NCI-H345 treated with DMSO at 0.1 percent for 48 hours (cell line): ENCODE results near the gene BCKDHA.
A peak's percentile ranks its signal among the peaks of the same experiment; 100 is the strongest.

ENCODE experiments used
- DNase-seq: peaks from one replicate; lab custom pipeline; 2025; ENCODE audit not compliant: unreplicated experiment; lab: John Stamatoyannopoulos, UW

The BCKDHA gene

DNA sequence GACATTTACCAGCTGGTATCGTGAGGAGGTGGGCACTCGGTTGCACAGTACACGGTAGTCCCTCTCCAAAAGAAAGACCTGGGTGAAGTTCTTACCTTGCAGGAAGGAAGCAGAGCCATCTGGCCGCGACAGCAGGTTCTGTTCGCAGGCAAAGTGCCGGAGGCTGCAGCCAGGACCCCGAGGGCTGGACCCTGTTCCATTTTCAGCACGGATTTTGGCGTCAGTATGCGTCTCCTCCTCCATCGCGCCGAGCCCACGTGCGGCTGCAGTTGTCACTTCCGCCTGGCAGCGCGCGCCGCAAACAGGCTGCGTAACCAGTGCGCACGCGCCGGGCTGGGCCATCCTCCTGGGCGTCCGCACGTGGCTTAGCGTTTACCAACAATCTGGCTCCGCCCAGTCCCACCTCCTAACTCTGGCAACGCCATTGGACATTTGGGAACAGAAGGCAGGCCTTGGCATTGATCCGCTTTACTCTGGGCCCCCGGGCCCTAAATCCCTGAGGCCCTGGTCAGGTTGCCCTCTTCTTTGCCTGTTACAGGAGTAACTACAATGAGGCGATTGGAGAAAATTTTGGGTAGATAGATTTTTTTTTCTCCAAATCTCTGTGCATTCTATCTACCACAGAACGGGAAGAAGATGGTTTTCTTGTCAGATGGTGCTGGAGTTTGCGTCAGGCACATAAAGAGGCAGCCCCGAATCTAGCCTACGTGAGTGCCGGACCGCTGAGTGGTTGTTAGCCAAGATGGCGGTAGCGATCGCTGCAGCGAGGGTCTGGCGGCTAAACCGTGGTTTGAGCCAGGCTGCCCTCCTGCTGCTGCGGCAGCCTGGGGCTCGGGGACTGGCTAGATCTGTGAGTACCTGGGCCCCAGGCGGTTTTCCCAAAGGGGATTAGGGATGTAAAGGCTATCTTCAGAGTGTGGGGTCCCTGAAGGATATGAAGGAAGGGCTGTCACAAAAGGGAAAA lies at the start of gene BCKDHA, which contains the start of gene EXOSC5:
Gene BCKDHA (plus strand): TSS at position 733 of the 964 bp plus-strand sequence. CDS start 10 bp downstream, at position 743.
Gene EXOSC5 (minus strand): TSS at position 274 of the 964 bp plus-strand sequence. CDS start 31 bp downstream, at position 243.
- peak; percentile 92 for DNase-seq

DNA sequence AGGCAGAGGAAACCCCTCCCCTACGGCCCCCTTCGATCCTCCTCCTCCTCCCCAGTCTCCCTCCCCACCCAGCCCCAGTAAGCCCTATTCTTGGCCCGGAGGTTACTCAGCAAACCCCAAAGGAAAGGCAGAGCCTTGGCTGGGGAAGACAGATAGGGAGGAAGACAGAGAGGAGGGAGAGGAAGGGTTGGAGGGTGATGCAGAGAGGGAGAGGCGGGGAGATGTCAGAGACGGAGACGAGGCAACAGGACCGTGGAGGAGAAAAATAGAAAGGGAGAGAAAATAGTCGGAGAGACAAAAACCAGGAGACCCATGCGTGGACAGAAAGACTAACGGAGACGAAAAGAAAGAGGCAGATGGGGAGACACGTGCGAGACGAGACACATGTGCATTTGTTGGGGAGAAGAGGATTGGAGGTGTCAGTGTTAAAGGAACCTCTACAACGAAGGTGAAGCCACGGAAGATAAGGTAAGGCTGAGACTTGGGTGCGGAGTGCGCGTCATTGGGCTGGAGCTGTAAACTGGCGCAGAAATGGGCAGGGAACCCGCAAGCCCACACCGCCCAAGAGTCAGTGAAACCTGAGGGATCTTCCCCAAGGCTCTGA lies 46.8 kb upstream of the BCKDHA start:
- DNase-seq: no peak

GRCh38 chr19:41351339-41352245 lies 46.0 kb upstream of the BCKDHA start:
- no peak for DNase-seq

- DNase-seq: no peak
Observed at GRCh38 chr19:41352279-41352608, 45.4 kb upstream of the BCKDHA start.

DNA sequence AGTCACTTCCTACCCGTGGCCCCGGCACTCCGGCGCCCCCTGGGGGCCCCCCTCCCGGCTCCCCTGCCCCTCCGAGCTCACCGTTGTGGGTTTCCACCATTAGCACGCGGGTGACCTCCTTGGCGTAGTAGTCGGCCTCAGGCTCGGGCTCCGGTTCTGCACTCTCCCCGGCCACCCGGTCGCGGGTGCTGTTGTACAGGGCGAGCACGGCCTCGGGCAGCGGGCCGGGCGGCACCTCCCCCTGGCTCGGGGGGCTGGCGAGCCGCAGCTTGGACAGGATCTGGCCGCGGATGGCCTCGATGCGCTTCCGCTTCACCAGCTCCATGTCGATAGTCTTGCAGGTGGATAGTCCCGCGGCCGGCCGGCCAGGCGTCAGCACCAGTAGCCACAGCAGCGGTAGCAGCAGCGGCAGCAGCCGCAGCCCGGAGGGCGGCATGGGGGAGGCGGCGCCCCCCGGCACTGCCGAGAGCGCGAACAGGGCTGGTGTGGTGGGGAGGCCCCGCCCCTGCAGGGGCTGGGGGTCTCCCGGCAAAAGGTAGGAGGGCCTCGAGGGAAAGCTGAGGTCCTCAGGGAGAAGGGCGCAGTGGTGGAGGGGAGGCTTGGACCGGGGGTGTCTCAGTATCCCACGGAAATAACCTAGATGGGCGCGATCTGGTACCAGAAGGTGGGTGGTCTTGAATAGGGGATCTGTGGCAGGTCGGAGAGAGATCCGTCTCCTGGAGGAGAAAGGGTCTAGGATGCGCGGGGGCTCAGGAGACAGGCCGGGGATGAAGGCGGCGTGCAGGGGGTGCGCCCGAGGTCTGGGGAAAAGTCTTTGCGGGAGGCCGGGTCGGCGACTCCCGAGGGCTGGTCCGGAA lies 44.8 kb upstream of the BCKDHA start:
- DNase-seq: no peak

DNA sequence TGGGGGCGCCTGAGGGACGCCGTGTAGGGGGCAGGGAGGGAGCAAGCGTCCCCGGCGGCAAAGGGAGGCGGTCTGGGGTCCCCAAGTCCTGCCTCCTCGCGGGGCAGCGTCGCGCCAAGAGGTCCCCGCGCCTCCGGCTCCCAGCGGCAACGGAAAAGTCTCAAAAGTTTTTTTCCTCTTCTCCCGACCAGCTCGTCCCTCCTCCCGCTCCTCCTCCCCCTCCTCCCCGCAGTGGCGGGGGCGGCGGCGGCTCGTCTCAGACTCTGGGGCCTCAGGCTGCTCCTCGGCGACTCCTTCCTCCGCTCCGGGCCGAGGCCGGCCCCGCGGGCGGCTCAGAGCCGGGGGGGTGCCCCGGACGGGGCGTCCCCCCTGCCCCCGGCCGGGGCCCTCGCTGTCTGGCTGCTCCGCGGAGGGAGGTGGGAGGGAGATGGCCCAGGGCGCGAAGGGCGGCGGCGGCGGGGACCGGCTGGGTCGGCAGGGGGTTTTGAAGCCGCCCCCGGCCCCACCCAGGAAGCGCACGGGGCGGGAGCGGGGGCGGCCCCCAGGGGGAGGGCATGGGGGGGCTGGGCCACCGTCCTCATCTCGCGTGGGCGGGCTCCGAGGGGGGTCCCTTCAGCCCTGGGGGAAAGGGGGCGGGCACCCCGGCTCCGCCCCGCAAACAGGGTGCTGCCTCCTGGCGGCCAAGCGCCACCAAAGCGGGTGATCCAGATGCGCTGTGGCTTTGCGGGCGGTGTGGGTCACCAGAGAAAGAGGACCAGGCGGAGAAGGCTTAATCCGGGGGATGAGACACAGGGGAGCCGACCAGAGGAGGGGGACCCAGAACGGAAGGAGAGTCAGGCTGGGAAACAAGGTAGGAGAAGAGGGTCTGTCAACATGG lies 43.9 kb upstream of the BCKDHA start, which contains the start of gene TGFB1:
Gene TGFB1 (minus strand): TSS at position 457 of the 877 bp plus-strand sequence. CDS start 878 bp downstream, outside the sequence.
- DNase-seq: no peak

DNA sequence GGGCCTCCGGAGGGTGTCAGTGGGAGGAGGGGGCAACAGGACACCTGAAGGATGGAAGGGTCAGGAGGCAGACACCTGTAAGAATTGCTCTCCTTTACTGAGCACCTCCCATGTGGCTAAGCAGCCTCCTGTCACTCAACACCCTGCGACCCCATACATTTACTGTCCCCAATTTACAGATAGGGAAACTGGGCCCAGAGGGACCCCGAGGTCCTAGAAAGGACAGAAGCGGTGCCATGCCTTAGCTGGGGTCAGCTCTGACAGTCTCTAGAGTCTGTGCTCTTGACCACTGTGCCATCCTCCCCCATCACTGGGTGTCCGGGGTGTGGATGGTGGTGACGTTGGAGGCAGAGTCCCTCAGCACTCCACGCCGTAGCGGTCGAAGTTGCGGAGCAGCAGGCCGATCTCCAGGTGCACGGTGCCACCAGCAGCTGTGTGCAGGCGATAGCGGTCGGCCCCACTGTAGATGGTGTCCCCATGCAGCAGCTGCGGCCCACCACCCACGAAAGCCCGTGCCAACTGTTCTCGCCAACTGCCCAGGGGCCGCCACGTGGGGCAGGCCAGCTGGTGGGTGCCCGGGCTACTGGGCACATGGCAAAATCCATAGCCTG lies 43.2 kb upstream of the BCKDHA start:
- DNase-seq: no peak

- DNase-seq: no peak
Observed at GRCh38 chr19:41355035-41355434, 42.6 kb upstream of the BCKDHA start.

DNA sequence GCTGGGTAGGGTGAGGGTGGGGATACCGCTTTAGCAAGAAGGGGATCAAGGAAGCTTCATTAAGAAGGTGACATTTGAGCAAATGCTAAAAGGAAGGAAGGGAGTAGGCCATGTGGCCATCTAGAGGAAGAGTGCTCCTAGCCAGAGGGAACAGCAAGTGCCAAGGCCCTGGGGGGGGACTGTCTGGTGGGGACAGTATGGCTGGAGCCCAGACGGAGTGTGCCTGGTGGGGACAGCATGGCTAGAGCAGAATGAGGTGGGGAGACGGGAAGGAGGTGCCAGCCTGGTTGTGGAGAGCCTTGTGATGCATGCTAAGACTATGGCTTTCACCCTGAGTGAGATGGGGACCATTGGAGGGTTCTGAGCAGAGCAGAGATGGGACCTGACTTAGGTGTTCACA lies 41.8 kb upstream of the BCKDHA start:
- no peak for DNase-seq

DNA sequence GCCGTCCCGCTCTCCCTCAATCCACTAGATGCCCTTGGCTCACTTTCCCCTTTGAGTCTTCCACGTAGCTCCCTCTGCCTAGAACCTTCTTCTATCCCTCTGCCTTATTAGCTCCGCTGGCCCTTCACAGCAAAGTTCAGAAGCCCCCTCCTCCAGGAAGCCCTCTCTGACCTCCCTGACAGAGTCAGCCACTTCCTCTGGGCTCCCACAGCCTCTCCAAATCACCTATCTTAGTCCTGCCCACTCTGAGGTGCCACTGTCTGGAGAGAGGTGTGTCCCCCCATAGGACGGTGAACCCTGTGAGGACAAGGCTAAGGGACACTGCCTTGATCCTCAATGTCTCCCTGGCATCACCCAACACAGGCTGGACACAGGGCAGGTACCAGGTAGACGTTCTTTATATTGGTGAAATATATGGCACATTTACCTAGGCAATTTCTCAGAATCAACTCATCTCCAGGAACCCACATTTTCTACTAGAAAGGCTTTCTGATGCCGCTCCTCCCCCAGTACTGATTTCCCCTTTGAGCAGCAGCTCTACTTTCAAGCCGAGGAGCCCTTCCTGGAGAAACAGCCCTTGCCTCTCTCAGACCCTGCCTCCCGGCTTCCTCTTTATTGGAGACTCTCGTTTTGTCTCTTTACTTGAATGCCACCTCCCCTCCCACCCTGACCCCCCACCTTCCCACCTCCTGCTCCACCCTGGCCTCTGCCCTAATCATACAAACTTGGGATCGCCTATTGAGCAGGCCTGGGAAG lies 40.5 kb upstream of the BCKDHA start:
- no peak for DNase-seq

DNA sequence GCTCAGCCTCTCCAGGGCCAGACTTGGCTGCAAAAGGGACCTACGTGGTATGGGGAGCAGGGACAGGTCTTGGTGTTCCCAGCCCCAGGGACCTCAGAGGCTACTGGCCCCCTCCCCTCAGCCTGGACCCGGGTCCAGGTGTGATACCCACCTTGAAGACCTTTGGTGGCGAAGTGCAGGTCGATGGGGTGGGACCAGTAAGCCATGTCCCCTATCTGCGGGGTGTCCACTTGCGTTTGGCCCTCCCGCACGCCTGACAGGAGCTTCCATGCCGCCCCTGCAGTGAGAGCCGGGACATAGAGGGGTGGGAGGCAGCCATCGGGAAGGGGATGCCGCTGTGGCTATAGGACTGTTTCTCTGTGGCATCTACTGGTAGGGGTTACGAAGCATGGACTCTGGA lies 39.9 kb upstream of the BCKDHA start:
- no peak for DNase-seq

DNA sequence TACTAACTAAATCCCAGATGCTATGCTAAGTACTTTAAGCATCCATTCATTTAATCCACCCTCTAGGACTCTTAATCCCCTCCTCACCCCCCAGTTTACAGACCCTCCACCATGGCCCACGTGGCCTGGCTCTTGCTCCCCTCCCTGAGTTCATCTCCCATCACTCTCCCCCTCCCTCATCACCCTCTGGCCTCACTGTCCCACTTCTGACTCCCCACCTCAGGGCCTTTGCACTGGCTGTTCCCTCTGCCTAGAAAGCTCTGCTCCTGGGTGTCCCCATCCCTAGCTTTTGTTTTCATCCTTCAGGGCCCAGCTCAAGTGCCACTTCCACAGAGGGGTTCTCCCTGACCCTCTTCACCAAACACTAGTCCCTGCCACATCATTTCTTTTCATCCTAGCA lies 37.9 kb upstream of the BCKDHA start:
- DNase-seq: no peak

GRCh38 chr19:41362143-41362847 lies 35.3 kb upstream of the BCKDHA start:
- DNase-seq: no peak

DNA sequence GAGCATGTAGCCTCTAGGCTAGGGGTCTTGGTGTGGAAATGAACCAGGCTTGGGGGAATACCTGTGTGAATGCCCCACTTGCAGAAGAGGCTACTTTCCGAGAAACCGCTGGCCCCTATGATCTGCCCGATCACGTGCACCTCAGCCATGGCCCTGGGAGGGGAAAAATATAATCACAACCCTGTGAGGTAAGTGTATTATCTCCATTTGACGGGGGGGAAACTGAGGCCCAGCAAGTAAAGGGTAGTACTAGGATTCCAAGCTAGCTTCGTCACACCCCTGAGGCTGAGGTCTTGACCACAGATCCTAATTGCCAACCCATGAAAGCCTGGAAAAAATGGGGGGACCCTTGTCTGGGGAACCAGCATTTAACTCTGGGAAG lies 34.3 kb upstream of the BCKDHA start:
- no peak for DNase-seq

DNA sequence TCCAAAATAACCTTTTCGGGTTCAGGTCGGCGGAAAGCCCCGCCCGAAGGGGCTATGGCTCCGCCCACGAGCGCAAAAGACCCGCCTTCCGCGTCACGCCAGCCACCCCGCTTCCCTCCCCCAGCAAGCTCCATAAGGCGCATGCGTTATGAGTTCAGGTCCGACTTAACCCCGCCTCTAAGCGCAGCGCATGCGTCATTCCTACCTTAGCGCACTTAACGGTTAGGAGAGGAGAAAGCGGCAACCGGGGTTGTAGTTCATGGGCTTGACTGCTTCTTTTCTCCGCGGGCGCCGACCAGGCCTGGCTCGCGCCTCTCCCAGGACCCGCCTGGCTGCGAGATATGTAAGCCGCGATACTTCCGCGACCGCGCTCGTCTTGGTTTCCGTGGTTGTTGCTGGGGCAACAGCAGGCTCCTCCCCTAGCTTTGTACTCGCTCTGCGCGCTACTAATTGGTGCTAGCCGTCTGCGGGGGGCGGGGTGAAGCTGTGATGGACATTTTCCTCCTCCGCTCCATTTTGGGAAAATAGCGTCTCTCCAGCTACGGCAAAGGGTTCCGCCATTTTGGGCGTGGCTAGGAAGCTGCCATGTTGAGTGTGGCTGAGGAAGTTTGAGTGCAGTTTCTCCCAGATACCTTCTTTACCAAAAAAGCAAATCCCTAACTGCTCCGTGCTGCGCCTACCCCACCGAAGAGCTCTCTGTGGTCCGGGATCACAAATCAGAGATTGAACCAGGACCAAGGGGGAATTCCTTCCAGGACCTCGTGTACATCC lies 33.7 kb upstream of the BCKDHA start, which contains the start of gene B9D2:
Gene B9D2 (minus strand): TSS at position 397 of the 771 bp plus-strand sequence. CDS start 630 bp downstream, outside the sequence.
- DNase-seq: peak; percentile 92

GRCh38 chr19:41364524-41365391 lies 32.9 kb upstream of the BCKDHA start:
- DNase-seq: no peak
